Ecto neural progenitor cell (in vitro differentiated cells): ENCODE measurements around the gene SALL4.
"Not testable (repeated sequence)": the region's sequence is repeated elsewhere in the genome, so short reads cannot be mapped to it uniquely, and the experiment has no call there.

Experiments used
- DNase-seq: peaks from one replicate; pipeline ENCODE4 v3.0.0-alpha.2; 2018; ENCODE audit warnings: low spot score

The SALL4 gene

DNA sequence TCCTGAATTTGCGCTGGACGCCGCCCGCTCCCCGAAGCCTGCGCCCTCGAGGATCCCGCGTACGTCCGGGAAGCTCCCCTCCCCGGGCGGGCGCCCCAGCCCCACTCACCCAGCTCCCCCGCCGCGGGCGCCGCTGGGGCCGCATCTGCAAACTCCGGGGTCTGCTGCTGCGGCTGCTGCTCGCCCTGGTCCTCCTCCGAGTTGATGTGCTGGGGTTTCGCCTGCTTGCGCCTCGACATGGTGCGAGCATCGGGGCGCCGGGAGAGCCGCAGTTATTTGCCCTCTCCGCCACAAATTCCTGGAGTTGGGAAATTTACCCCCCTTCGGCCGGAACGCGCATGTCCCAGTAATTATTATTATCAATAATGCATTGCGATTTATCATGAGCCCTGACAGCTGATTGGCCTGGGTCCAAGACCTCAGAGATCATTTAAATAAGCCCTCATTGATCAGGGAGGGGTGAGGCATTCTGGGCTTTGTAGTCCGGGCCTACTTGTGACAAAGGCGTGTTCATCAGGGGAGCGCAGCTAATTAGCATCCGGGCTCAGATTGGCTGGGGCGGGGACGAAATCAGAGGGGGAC, at the start of gene SALL4:
Gene SALL4 (minus strand): TSS at position 352 of the 582 bp plus-strand sequence. CDS start 113 bp downstream, at position 239.
- DNase-seq = peak; percentile 91

DNA sequence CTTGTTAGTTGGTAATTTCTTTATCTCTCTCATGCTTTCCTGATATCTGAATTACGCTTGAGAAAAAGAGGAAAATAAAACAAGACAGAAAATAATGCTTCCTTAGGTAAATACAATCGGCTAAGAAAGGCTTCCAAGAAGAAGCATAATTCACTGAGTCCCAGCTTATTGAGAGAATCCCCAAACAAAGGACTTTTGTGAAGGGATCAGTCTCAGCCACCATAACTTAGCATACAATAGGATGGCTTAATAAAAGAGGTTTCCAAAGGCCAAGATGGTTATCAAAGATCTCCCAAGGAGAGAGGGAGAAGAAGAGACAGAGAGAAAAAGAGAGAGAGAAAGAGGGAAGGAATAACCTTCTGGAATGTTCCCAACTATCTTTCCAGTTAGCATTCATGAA, 46.0 kb upstream of the SALL4 start:
- no peak for DNase-seq

DNA sequence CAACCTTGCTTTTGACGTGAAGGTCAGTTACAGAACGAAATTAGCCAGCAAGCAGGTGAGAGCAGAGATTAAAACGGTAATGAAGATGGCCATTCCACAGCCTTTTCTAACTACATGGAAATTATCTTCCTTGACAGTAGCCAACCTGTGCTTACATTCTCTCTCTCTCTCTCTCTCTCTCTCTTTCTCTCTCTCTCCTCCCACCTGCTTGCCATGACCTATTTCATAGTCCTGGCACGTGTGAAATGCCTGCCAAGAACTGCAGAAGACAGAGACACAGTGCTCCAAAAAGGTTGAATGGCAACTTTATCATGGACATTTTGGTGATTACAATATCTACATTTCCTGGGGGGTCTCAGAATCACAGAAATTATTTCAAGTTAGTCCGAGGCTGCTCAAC, 38.5 kb upstream of the SALL4 start:
- DNase-seq = no peak

DNA sequence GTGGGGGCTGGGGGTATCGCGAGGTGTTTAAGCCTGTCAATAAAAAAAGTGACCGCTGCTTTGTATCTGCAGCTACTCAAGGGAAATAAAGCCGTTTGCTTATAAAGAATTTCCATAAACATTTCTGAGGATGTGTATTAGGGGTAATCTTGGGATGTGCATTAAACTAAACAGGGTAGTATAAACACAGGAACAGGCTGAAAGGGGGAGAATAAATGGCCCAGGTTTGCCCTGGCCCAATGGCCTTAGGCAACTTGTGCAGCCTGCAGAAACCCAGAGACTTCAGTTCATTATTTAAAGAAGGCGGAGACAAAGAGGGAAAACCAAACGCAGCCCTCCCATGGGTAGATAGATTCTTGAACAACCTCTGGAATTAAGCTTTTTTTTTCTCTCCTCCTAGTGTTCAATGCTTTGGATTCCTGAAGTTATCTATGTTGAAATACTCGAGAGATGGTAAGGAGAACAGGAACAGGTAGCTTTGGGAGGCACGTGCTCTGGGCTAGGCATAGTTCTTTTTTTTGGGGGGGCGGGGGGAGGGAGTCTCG, 35.6 kb upstream of the SALL4 start:
- no peak for DNase-seq

DNA sequence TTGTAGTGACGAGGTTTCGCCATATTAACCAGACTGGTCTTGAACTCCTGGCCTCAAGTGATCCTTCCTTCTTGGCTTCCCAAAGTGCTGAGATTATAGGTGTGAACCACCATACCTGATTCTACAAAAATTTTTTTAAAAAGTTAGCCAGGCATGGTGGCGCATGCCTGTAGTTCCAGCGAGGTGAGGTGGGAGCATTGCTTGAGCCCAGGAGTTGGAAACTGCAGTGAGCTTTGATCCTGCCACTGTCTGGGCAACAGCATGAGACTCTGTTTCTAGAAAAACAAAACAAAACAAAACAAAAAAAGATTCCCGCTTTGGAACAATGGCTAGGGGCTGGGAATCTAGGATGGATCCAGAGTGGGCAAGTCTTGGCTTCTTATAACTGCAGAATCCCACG, 35.1 kb upstream of the SALL4 start:
- no peak for DNase-seq

DNA sequence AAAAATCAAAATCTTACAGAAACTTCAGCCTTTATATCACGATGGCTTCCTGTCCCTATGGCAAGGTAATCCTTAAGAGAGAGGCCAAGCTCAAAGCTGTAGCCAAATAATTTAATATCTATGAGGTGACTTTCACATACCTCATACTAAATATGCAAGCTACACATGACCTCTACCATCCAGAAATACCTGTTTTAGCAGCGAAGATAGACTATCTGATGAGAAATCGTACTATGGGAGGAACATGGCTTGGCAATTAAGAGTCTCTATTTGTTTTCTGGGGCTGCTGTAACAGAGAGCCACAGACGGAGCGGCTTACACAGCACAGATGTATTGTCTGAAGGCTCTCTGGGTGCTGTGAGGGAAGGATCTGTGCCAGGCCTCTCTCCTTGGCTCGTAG, 31.0 kb upstream of the SALL4 start:
- DNase-seq = no peak

DNA sequence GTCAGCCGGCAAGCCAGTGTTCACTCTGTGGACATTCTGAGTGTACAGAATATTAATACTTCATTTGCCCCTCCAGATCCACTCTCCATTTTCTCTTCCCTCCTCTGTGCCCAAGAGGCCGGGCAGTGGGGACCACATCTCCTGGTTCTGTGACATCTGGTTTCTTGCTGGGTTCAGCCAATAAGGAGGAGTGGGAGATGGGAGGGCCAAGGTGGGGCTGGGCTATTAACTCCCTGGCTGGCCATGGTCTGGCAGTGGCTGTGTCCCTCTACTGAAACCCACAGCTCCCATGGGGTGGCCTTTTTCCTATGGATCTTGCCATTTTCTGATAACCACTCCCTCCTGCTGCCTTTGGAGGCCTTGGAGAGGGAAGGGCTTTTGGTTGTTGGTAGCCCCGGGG, 30.0 kb upstream of the SALL4 start:
- no peak for DNase-seq

DNA sequence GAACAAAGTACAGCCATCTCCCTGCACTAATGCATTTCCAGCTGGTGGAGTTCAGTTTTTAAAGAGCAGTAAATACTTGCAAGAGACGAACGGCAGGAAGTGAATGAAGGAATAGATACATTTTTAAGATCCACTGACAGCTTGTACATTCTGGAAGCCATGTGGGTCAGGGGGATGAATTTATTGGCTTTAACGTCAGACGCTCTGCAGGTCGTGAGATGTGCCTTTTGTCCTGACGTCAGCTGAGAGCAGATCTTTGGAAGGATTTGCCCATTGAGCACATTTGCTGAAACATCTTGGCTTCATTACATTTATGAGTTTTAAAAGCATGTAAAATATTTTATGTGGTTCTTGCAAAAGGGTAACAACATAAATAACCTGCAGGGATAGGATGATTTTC, 29.5 kb upstream of the SALL4 start:
- DNase-seq = no peak

DNA sequence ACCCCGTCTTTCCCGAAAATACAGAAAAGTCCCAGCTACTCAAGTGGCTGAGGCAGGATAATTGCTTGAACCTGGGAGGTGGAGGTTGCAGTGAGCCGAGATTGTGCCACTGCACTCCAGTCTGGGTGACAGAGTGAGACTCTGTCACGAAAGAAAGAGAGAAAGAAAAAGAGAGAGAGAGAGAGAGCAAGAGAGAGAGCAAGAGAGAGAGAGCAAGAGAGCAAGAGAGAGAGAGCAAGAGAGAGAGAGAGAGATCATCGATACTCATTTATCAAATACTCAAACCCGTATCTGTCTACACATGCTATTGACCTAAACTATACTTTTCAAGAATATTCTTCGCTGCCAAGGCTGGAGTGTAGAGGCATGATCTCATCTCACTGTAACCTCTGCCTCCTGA, 28.2 kb upstream of the SALL4 start:
- no peak for DNase-seq

DNA sequence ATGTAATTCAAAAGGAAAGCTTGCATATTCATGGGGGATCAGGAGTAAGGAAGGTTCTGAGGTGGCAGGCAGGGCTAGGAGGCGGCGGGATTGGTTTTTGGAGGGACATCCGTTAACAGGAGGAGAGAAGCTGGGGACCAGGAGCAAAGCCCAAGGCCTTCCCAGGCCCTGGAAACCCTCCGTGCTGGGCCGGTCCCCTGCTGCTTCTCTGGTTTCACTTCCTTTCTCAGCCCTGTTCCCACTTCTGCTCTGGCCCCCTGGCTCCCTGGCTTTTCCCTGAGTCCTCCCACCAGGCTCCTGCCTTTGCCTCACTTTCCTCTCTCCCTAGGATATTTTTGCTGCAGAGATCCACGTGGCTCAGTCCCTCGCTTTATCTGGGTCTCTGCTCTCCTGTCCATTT, 26.4 kb upstream of the SALL4 start:
- no peak for DNase-seq

DNA sequence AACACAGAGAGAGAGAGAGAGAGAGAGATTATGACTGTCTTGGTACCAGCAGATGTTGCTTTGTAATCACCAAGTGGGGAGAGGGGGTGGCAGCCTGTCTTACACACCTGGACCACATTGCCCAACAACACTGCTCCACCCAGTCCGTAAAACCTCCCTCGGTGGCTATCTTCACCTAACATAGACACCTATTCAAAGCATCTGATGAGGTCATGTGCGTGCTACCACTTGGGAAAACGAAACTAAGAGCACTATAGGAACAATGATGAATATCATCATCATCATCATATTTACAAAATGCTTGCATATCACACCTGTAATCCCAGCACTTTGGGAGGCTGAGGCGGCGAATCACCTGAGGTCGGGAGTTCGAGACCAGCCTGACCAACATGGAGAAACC, 24.1 kb upstream of the SALL4 start:
- DNase-seq = no peak

DNA sequence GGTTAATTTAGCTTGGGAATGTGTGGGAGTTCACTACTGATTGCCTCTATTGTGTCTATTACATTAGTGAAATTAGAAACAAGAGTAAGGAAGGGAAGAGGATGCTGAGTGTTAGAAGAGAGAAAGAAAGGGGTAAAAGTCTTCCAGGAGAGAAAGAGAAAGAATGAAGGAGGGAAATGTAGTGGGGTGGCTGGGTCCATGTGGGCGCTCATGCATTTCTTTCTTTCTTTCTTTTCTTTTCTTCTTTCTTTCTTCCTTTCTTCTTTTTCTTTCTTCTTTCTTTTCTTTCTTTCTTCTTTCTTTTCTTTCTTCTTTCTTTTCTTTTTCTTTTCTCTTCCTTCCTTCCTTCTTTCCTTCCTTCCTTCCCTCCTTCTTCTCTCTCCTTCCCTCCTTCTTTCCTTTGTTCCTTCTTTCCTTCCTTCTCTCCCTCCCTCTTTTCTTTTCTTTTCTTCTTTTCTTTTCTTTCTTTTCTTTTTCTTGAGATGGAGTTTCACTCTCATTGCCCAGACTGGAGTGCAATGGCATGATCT, 16.2 kb upstream of the SALL4 start:
- DNase-seq = no peak

DNA sequence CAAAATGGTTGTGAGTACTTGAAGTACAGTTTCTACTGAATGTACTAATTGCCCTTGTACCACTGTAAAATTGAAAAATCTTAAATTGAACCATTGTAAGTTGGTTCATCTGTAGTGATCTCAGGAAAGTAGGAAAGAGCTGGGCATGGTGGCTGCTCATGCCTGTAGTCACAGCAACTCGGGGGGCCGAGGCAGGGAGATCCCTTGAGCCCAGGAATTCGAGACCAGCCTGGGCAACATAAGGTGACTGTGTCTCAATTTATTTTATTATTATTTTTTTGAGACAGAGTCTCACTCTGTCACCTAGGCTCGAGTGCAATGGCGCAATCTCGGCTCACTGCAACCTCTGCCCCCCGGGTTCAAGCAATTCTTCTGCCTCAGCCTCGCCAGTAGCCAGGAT, 14.5 kb upstream of the SALL4 start:
- DNase-seq = not testable (repeated sequence)

DNA sequence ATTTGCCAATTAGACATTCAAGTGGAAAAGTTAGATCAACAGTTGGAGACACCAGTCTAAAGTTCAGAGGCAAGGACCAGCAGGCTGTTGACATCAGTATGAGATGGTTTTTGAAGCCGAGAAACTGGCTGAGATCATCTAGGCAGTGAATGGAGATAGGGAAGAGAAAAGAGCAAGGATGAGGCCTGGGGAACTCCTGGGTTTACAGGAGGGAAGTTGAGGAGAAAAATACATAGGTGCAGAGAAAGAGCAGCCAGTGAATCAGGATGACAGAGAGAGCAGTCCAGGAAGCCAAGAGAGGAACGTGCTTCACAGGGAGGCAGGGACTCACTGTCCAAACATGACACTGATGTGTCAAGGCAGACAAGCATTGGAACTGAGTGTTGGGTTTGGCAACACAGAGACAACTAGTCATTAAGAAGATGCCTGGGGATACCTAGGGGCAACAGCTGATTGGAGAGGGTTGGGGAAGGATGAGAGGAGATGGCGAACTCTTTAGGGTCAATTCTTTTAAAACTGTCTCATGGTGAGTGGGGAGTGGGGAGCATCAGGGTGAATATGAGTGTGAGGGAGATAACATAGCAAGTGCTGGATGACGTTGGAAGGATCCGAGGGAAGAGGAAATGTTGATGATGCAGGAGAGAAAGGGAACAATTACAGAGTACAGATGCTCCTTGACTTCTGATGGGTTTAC, 13.2 kb upstream of the SALL4 start:
- no peak for DNase-seq

DNA sequence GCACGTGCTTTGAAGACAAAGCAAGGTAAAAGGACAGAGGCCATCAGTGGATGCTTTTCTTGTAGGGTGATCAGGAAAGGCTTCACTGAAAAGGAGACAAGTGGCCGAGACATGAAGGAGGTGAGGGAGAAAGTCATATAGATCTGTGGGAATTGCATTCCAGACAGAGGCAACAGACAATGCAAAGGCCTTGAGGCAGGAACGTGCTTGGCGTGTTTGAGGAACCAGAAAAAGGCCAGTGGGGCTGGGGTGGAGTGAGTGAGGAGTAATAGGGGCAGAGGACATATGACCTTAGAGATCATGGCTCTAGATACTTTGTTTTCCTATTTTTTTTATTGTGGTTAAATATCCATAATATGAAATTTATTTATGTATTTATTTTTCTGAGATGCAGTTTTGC, 10.5 kb upstream of the SALL4 start:
- no peak for DNase-seq

DNA sequence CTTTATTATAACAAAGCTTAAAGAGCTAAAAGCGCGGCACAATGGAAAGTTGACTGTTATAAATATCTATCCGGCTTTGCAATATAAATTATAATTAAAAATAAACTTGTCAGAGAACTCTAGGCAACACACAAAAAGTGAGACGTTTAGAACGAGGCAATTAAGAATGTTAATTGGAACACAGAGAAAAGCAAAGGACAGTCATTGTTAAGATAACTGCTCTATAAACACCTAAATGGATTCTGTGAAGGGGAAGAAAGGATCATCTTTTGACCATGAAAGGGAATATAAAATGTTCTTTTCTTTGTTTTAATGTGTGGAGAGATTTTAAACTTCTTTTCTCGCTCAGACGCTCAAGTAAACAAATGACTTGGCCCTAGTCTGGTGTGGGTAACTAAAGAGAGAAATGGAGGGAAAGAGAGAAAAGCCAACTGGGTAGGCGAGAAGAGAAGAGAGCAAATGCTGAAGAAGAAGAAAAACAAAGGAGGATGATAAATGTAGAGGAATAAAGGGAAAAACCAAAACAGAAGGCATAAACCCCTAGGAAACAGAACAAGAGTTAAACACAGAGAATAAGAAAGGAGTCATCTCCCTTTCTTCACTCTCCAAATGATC, 9.3 kb upstream of the SALL4 start:
- no peak for DNase-seq

DNA sequence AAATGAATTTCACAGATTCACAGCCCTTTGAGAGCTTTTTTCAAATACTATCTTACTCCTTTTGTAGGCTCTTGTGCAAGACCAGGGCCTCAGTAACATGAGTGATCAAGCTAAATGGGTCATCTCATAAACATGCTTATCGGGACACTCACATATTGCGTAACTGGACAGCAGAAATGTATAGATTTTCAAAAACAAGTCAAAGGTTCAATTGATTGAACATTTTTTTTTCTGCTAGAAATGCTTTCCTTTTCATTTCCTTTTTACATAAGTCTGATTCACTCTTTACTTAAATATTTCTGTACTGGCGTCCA, 8.7 kb upstream of the SALL4 start:
- no peak for DNase-seq

DNA sequence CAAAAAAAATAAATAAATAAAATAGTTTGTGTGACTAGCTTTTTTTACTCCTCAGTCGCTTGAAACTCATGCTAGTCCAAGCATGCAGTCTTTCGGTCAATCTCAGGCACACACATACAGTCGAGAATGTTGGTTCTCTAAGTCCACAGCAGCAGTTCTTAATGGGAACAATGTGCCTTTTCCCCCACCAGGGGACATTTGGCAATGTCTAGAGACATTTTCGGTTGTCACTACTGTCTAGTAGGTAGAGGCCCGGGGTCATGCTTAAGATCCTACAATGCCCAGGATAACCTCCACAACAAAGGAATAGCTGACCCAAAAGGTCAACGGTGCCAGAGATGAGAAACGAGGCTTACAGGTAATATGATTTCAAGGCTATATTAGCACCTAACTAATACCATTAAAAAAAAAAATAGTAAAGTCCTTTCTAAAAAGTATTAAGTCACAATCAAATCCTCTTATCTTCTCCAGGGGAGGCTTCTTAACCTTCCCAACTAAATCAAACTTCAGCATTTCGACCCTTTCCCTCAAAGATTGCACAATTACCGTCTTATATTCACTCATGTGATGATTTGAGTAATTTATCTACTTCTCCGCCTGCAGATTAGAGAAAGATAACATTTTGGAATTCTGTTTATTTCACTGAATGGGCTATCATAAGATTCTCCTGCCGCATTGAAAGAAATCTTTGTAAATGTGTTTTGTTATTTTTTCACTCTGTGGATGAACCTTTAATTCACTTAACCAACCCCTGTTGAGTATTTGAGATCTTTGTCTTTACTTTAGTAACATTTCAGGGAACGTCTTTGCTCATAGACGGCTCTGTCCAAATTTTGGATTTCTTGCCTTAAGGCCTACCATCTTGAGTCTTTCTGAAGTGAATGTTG, 8.1 kb upstream of the SALL4 start:
- DNase-seq = no peak

DNA sequence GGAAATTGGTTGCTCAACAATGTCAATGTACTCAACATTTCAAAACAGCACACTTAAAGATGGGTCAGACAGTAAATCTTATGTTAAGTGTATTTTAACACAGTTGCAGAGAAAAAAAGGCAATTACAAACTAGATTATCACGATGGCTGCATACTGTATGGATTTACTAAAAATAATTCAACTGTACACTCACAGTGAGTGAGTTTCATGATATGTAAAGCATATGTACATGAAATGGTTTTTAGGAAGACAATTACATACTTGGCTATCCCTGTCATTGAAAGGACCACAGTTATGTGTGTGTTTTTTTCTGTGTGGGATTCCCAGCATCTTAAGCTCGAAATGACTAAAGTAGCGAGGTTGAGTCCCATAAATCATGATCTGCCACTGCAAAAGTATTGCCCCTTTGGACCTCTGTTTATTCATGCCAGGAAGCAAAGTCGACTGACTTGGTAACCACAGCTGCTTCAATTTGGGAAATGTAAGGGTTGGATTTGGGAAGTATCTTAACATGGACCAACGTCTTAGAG, 5.5 kb upstream of the SALL4 start:
- no peak for DNase-seq

DNA sequence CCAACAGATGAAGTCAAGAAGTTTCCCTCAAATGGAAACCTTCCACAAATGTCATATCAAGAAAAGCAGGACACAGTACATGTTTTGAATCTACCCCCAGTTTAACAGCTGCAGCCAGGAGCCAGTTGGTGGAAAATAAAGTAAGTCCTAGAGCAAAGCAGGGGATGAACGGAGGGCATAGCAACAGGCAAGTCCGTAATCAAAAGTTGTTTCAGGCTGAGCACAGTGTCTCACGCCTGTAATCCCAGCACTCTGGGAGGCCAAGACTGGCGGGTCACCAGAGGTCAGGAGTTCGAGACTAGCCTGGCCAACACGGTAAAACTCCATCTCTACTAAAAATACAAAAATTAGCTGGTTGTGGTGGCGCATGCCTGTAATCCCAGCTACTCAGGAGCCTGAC, 2.4 kb upstream of the SALL4 start:
- DNase-seq = no peak

DNA sequence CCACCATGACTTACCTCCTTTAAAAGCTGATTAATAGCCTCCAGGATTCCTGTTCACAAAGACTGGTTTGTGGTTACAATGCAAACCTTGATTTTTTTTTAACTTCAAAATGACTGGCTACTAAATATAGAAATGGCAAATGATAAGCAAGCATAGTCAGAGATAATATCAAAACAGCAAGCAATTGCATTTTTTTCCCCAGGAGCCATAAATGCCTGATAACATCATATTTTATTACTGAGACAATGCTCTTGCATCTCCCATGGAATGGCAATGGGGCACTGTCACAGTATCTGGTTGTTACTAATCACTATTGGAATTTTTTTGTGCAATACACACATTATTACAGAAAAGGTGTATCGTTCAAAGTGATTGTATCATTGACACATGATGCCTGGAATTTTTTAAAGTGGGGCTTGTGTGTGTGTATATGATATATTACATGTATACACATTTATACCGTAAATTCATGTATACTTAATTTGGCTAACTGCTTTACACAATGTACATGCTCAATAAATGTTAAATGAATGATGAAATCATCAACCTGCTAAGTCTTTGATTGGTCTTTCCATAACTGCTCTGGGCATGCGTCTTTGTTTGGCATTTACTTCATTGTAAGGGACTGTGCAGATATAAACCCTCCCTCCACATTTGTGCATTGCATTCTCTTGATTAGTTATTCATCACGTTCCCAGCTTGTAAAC, 980 bp upstream of the SALL4 start:
- DNase-seq = no peak

DNA sequence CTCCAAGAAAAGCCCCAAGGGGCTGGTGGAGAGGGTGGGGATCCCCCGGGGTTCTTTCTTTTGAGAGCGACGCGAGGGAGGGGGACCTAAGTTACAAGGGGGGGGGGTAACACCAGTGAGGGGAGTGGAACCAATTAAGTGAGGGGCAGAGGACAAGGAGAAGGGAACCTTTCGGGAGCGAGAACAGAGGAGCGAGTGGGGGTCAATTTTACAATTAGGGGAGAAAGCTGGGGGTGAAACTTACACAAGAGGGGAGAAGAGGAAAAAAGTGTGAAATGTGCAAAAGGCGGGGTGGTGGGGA, 548 bp downstream of the SALL4 start:
- no peak for DNase-seq
